SU-DHL-6 (cell line): ENCODE data around the gene KSR2.

Experiments used
- H2AFZ ChIP-seq: fragments of 200-600 bp; sonication (generic); 2 replicates; pipeline ENCODE4 v1.6.1; 2014; ENCODE audit warnings: low read depth, mild to moderate bottlenecking, moderate library complexity, mixed read lengths, antibody characterized with exemption, low read length; ENCODE audit not compliant: severe bottlenecking
- H3F3A ChIP-seq: fragments of 200-600 bp; shearing (Covaris generic); 2 replicates; pipeline ENCODE4 v1.6.0; 2016; ENCODE audit warnings: antibody characterized with exemption, mild to moderate bottlenecking; ENCODE audit not compliant: insufficient read depth
- H3K27ac ChIP-seq: fragments of 200-600 bp; sonication (generic); 2 replicates; pipeline ENCODE4 v1.5.1; 2016; ENCODE audit warnings: low read depth, mild to moderate bottlenecking, low read length, moderate library complexity, mixed read lengths
- H3K27me3 ChIP-seq: fragments of 200-600 bp; sonication (generic), shearing (Covaris generic); 2 replicates; pipeline ENCODE4 v1.6.0; 2014; ENCODE audit warnings: mild to moderate bottlenecking, low read length
- H3K36me3 ChIP-seq: fragments of 200-600 bp; sonication (generic); 2 replicates; pipeline ENCODE4 v1.6.1; 2014; ENCODE audit warnings: mild to moderate bottlenecking, low read length, mixed read lengths
- H3K4me2 ChIP-seq: fragments of 300-600, 200-600 bp; shearing (Covaris generic), sonication (generic); 2 replicates; pipeline ENCODE4 v1.6.0; 2014; ENCODE audit warnings: low read length, low read depth, mild to moderate bottlenecking; ENCODE audit not compliant: poor library complexity, severe bottlenecking
- H3K4me3 ChIP-seq: fragments of 200-600 bp; sonication (generic); 2 replicates; pipeline ENCODE4 v1.5.1; 2014; ENCODE audit warnings: antibody characterized with exemption, low read length, mild to moderate bottlenecking, mixed read lengths; ENCODE audit not compliant: insufficient read depth, poor library complexity, severe bottlenecking
- H3K79me2 ChIP-seq: fragments of 200-600 bp; sonication (generic); 2 replicates; pipeline ENCODE4 v1.6.1; 2014; ENCODE audit warnings: mild to moderate bottlenecking, low read length, moderate library complexity; ENCODE audit not compliant: insufficient read depth
- H3K9ac ChIP-seq: fragments of 200-600 bp; sonication (generic); 2 replicates; pipeline ENCODE4 v1.7.0; 2014; ENCODE audit warnings: mild to moderate bottlenecking, low read length
- H3K9me2 ChIP-seq: fragments of 200-600 bp; sonication (generic); replicated peaks from 2 replicates; pipeline ENCODE4 v1.6.1; 2014; ENCODE audit warnings: low read length; ENCODE audit not compliant: insufficient read depth
- H3K9me3 ChIP-seq: fragments of 200-600 bp; sonication (generic); 2 replicates; pipeline ENCODE4 v1.6.1; 2014; ENCODE audit warnings: low read length, mixed read lengths; ENCODE audit not compliant: insufficient read depth
- H4K20me1 ChIP-seq: fragments of 200-600 bp; sonication (generic); 2 replicates; pipeline ENCODE4 v1.6.1; 2014; ENCODE audit warnings: low read depth, mild to moderate bottlenecking, antibody characterized with exemption, low read length, moderate library complexity, mixed read lengths
- EZH2phosphoT487 ChIP-seq: fragments of 200-600 bp; sonication (generic), shearing (Covaris generic); conservative IDR thresholded peaks from 2 replicates; pipeline ENCODE4 v1.6.1; 2018; ENCODE audit warnings: mild to moderate bottlenecking, antibody characterized with exemption, low read length, moderate library complexity, mixed read lengths
- TF ChIP-seq, protein P1 (sequence below): fragments of 200-600 bp; sonication (generic); IDR thresholded peaks from one replicate; pipeline ENCODE4 v1.5.1; 2017; ENCODE audit warnings: antibody characterized with exemption, mild to moderate bottlenecking, low read length, moderate library complexity; ENCODE audit not compliant: insufficient read depth, poor library complexity, severe bottlenecking

The KSR2 gene

DNA sequence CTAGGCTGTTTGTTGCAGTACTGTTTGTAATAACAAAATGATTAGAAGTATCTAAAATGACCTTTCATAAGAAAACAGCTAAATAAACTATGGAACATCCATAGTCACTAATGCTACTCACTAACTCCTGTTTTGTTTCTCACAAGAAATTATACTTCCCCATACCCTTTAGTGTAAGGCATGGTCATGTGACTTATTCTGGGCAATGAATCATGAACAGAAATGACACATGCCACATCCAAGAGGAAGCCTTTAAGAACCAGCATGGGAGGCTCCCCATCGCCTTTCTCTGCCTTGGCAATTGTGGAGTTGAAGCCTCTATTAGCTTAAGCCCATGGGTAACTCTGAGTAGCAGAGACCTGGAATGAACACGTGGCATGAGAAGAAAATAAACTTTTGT is 49.3 kb downstream of the KSR2 start:
- Histone ChIP-seq H3F3A (no peaks in the 10 kb centered on the region), H3K9me3 (no peaks in the 10 kb centered on the region), H3K4me2 (no peak overlapping the region), H3K27me3 (no peaks in the 10 kb centered on the region), H2AFZ (no peak overlapping the region), H3K9me2 (no peaks in the 10 kb centered on the region), H3K27ac (no peak overlapping the region), H4K20me1 (no peaks in the 10 kb centered on the region), H3K4me3 (no peak overlapping the region), H3K36me3 (no peaks in the 10 kb centered on the region), H3K9ac (no peak overlapping the region), H3K79me2 (no peaks in the 10 kb centered on the region)
- TF ChIP-seq, protein P1, sequence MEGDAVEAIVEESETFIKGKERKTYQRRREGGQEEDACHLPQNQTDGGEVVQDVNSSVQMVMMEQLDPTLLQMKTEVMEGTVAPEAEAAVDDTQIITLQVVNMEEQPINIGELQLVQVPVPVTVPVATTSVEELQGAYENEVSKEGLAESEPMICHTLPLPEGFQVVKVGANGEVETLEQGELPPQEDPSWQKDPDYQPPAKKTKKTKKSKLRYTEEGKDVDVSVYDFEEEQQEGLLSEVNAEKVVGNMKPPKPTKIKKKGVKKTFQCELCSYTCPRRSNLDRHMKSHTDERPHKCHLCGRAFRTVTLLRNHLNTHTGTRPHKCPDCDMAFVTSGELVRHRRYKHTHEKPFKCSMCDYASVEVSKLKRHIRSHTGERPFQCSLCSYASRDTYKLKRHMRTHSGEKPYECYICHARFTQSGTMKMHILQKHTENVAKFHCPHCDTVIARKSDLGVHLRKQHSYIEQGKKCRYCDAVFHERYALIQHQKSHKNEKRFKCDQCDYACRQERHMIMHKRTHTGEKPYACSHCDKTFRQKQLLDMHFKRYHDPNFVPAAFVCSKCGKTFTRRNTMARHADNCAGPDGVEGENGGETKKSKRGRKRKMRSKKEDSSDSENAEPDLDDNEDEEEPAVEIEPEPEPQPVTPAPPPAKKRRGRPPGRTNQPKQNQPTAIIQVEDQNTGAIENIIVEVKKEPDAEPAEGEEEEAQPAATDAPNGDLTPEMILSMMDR: no peak
- TF ChIP-seq EZH2phosphoT487: no peak

DNA sequence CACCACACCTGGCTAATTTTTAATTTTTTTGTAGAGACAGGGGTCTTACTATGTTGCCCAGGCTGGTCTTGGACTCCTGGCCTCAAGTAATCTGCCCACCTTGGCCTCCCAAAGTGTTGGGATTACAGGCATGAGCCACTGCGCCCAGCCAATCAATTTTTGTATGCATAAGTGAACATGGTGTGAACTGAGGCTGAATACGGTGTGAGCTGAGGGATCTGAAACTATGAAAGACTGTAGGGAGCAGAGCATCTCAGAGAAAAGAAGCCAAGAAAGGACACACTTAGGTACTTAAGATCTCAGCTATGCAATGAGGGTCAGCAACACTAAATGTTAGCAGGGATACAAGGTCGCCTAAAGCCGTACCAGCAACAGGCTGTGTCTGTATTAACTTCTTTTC is 54.1 kb downstream of the KSR2 start:
- no peaks in the 10 kb centered on the region for H3F3A ChIP-seq
- H3K4me3 ChIP-seq: no peak overlapping the region
- H3K36me3 ChIP-seq: no peaks in the 10 kb centered on the region
- no peaks in the 10 kb centered on the region for H3K9me2 ChIP-seq
- no peak overlapping the region for H3K27ac ChIP-seq
- TF ChIP-seq, protein P1: no peak
- TF ChIP-seq EZH2phosphoT487: no peak
- no peaks in the 10 kb centered on the region for H3K79me2 ChIP-seq
- H3K4me2 ChIP-seq: no peak overlapping the region
- H3K9me3 ChIP-seq: no peaks in the 10 kb centered on the region
- H2AFZ ChIP-seq: no peak overlapping the region
- H4K20me1 ChIP-seq: no peaks in the 10 kb centered on the region
- H3K27me3 ChIP-seq: no peaks in the 10 kb centered on the region
- H3K9ac ChIP-seq: no peak overlapping the region

- H3K27ac ChIP-seq: no peak overlapping the region
- H3K9ac ChIP-seq: no peak overlapping the region
- H3K4me3 ChIP-seq: no peak overlapping the region
- no peak for TF ChIP-seq EZH2phosphoT487
- TF ChIP-seq, protein P1: no peak
- H3K36me3 ChIP-seq: no peaks in the 10 kb centered on the region
- H3K27me3 ChIP-seq: no peaks in the 10 kb centered on the region
- H4K20me1 ChIP-seq: no peaks in the 10 kb centered on the region
- H3K4me2 ChIP-seq: no peak overlapping the region
- no peaks in the 10 kb centered on the region for H3K9me3 ChIP-seq
- H3K9me2 ChIP-seq: no peaks in the 10 kb centered on the region
- no peak overlapping the region for H2AFZ ChIP-seq
- H3F3A ChIP-seq: no peaks in the 10 kb centered on the region
- H3K79me2 ChIP-seq: no peaks in the 10 kb centered on the region
Observed at GRCh38 chr12:117912756-117913155, 56.0 kb downstream of the KSR2 start.
